Endometrial microvascular endothelial cells (primary cell): ENCODE results near the gene TAAR9. TPM values are rescaled to one million over a fixed set of nuclear protein-coding genes. Genes with fewer than 3 reads are reported as not detected.

ENCODE experiments used
- in situ Hi-C: cut with HindIII; loops from 2 replicates; pipeline ENCODE4 v1.10.0; 2017; ENCODE audit warnings: low sequenced_read_pairs, low pct_unique_long_range_greater_than_20kb; ENCODE audit errors: inconsistent ontology term
- total RNA-seq: library from RNA; depleted of rRNA; stranded (reverse); fragments of >200 nt; gene quantifications from one replicate; pipeline ENCODE4 v1.2.3, GENCODE V29; 2015; ENCODE audit errors: inconsistent ontology term

TAAR9 gene, protein sequence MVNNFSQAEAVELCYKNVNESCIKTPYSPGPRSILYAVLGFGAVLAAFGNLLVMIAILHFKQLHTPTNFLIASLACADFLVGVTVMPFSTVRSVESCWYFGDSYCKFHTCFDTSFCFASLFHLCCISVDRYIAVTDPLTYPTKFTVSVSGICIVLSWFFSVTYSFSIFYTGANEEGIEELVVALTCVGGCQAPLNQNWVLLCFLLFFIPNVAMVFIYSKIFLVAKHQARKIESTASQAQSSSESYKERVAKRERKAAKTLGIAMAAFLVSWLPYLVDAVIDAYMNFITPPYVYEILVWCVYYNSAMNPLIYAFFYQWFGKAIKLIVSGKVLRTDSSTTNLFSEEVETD
- not detected for total RNA-seq

DNA sequence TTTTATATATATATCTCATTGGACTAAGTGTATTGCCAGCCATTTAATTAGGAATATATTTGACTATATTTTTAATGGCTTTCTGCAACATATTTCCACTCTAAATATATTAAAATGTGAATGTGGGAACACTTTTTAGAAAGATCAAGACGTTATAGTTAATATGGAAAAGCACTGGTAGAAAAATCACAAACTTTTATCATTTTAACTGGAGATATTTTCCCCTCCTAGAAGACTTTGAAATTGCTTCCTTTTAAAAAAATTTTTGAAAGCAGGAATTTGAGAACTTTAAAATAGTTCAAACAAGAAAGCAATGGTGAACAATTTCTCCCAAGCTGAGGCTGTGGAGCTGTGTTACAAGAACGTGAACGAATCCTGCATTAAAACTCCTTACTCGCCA lies at the start of gene TAAR9:
Gene TAAR9 (plus strand): TSS at position 301 of the 400 bp plus-strand sequence. CDS start 13 bp downstream, at position 314.
- in situ Hi-C loops, result no loop called here

DNA sequence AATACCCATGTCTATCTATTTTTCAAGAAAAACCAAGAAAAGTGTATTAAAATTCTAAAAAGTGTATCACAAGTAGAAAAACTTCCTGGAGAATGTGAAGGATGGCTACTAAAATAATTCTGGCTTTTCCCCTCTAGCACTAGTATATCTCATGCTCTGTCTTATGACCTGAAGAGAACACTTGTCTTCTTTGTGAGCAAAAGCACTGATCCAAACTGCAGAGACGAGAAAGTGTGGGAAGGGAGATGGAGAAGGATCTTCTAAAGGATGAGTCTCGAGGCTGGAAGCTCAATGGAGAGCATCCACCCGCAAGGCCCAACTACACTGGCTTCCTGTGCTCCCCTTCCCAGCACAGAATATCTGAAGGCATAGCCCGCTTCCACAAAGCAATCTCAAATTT lies 48.7 kb upstream of the TAAR9 start:
- in situ Hi-C loops, result loop anchor here (25.0 kb wide), 1 partner anchor 202 kb away; no protein-coding TSS in a partner anchor

DNA sequence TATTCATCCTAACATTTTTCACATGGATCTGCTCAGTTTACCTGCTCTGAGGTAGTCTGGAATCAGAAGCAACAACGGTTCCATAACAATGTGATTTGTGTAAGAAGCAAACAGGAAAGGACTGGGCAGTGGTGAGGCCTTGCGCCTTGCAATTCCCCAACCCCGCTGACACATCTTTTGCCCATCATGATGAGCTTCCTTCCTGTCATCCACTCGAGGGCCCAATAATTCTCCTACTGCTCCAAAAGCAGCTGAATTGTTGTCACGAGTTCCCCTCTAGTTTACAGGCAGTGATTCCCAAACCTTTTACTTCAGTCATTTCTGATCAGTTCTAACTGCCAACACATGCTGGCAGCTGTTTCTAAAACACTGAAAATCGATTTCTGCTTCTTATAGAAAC lies 48.1 kb upstream of the TAAR9 start:
- in situ Hi-C loops, result loop anchor here (25.0 kb wide), 1 partner anchor 203 kb away; no protein-coding TSS in a partner anchor

DNA sequence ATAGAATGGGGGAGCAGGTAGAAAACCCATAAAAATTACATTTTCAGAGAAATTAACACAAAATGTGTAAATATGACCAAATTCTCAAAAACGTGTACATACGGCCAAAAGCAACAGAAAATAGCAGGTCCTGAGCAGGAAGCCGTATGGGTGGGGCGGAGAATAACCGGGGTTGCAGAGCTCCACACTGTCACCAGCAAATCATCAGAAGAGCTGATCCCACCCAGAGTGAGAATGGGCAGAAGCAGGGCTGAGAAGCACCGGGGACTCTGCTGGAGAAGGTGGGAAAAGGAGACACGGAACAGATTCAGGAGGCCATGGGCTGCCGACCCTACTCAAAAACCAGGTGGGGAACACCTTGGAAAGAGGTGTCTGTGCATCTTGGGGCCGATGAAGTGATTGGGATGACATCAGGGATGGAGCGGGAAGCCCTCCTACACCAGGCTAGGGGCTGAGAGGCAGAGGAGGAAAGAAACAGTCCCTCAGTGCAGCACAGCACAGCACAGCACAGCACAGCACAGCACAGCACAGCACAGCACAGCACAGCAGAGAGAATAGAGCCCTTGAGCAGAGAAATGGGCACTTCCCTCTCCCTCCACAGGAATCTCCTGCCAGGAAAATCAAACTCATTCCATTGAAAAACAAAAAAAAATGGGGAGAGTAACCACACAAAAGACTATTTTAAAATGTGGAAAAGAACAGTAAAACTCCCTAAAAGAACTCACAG lies 47.4 kb upstream of the TAAR9 start:
- in situ Hi-C loops, result loop anchor here (25.0 kb wide), 1 partner anchor 203 kb away; no protein-coding TSS in a partner anchor

DNA sequence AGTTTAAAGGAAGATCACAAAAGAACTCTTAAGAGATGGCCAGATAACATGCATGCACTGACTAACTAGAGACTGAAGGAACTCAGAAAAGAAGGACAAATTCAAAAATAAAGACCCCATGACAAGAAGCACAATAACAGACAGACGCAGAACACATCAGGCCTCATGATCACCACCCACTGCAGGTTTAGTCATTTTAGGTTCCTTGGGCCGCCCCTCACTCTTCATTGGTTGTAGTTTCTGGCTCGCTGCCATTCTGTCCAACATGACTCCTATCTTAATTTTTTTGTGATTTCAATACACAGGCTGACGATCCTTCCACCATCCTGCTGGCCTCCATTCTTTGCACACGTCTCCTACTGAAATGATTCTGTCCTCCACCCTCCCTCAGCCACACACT lies 46.8 kb upstream of the TAAR9 start:
- in situ Hi-C loops, result loop anchor here (25.0 kb wide), 1 partner anchor 204 kb away; no protein-coding TSS in a partner anchor

DNA sequence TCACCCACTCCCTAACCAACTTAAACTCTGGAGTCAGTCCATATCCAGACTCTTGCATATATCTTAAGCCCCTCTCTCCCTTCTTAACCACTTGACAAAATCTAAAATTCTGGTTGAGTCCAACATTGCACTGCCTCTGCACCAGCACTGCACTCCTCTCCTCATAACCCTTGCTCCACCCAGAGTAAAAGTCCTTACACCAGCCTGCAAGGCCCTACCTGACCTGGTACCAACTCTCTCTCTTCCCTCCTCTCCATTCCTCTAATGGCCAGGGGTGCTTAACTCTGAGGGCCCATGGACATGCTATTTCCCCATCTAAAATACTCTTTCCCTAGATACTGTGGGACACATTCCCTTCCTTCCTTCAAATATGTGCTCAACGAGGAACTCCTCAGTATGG lies 46.2 kb upstream of the TAAR9 start:
- in situ Hi-C loops, result loop anchor here (25.0 kb wide), 1 partner anchor 205 kb away; no protein-coding TSS in a partner anchor

DNA sequence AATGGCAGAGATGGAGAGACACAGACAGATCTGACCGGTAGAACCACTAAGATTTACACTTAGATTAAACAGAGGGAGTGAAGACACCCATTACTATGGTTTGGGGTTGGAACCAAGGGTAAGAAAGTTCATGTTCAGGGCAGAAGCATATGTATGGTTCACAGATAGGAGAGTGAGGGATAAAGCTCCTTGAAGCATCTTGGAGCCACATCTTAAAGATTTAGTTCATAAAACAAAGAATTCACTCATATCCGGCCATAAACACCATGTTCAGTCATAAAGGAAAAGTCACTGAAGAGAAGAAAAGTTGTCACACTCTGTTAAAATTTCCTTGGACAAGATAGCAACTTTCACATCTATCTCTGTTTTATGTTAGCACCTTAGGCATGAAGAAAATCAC lies 43.1 kb upstream of the TAAR9 start:
- in situ Hi-C loops, result loop anchor here (25.0 kb wide), 1 partner anchor 208 kb away; no protein-coding TSS in a partner anchor

DNA sequence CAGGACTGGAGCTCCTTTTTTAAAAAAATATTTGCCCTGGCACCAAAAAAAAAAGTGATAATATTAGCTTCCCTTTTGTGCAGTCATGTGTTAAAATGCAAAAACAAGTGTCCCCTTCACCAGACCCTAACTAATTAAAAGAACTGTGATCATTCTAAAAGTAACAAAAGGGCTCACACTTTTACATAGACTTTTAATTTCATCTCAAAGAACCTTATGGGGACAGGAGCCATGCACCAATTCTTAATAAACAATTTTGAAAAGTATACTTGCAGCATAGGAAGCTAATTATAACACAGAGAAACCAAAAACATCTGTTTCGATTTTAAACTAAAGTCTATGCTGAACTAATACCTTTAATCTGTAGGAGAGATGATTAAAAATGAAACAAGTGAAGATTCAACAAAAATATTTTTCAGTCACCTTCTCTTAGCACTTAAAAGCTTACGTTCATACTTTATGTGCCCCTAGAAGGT lies 42.4 kb upstream of the TAAR9 start:
- in situ Hi-C loops, result loop anchor here (25.0 kb wide), 1 partner anchor 208 kb away; no protein-coding TSS in a partner anchor

DNA sequence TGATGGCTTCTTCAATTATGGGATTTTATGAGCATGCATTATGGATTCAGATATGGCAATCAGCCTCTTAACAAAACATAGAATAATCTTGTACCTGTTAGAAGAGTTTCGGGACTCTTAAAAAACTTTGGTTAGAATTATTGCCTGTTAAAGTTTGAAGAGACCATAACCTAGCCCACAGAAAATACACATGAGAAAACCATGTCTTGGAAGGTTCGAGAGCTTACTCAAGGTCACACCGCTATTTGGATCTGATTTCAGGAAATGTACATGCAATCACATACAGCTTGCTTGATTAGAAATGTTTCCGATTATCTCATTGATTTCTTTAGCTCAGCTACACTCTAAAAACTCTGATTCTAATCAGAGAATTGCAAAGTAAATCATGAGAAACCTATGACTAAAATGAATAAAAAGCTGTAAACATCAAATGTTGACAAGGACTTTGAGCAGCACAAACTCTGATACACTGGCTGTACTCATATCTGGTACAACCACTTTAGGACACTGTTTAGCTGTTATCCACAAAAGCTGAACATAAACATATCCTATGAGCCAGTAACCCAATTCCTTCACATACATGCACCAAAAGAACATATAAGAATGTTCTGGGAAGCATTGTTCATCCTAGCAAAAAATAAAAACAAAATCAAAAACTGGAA lies 41.4 kb upstream of the TAAR9 start:
- in situ Hi-C loops, result loop anchor here (25.0 kb wide), 1 partner anchor 209 kb away; no protein-coding TSS in a partner anchor

DNA sequence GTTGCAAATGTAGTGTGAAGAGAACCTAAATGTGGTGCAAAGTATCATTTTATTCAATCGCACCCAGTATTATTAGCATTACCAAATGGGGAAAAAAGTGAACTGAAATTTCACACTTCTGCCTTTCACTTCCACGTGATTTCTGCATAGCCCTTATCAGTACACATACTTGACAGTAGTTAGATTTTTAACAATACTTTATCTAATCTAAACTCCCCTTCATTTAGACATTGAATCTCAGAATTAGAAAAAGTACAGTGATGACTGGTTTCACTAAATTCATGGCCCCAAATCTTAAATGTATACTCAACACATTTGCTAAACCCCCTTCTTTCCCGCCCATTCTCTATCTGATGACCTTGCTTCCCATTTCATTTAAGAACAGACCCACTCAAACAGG lies 39.4 kb upstream of the TAAR9 start:
- in situ Hi-C loops, result loop anchor here (25.0 kb wide), 1 partner anchor 211 kb away; no protein-coding TSS in a partner anchor

DNA sequence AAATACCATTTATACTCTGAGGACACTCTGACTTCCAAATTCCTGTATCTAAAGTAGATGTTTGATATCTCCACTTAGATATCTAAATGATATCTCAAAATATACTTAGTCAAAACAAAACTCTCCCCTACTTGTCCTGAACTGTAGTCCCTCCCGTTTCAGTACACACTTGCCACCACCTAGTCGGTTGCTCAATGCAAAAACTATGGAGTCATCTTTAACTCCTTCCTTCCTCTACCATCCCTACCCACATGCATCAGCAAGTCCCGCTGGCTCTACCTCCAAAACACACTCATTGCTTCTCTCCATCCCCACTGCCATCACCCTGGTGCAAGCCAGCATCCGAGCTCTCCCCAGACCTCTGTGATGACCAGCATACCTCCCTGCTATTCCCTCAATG lies 38.3 kb upstream of the TAAR9 start:
- in situ Hi-C loops, result loop anchor here (25.0 kb wide), 1 partner anchor 212 kb away; no protein-coding TSS in a partner anchor

DNA sequence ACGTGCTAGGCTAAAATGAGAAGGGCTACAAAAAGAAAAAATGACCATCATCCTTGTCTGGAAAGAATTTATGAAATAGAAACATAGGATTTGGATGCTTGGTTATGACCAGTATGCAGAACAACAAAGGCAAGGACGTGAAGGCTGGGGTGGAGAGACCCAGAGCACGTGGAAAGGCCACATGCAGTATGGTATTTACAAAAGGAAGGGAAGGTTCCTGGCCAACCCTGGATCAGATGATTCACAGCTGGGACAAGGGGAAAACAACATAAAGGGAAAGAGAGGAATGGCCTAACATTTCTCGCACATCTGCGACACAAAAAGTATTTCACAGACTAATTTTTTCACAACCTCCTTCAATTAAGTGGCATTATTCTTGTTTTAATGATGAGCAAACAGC lies 33.3 kb upstream of the TAAR9 start:
- in situ Hi-C loops, result no loop called here

DNA sequence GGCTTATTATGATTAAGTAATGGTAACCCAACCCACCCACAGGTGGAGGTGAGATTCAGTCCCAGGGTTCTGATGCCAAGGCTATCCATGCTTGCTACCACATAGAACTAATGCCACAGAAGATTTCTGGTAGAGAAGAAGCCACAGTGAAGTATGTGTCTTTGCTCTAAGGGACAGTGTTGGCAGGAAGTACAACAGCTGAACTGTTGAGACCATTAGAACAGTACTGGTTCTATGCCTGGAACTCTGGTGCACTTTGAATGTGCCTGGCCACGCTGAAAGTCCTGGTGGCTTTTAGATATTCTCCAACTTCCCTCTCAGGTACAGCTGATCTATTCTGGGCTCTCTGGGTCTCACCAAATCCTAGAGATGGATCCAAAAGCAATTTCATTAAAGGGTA lies 32.9 kb upstream of the TAAR9 start:
- in situ Hi-C loops, result no loop called here

DNA sequence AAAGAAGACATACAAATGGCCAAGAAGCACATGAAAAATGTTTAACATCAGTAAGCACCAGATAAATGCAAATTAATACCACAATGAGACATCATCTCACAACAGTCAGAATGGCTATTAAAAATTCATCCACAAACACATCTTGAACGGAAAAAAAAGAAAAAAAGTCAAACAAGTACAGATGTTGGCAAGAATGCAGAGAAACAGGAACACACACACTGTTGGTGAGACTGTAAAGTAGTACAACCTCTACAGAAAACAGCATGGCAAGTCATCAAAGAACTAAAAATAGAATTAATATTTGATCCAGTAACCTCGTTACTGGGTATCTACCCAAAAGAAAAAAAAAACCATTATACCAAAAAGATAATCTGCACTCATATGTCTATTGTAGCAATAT lies 31.6 kb upstream of the TAAR9 start:
- in situ Hi-C loops, result no loop called here

DNA sequence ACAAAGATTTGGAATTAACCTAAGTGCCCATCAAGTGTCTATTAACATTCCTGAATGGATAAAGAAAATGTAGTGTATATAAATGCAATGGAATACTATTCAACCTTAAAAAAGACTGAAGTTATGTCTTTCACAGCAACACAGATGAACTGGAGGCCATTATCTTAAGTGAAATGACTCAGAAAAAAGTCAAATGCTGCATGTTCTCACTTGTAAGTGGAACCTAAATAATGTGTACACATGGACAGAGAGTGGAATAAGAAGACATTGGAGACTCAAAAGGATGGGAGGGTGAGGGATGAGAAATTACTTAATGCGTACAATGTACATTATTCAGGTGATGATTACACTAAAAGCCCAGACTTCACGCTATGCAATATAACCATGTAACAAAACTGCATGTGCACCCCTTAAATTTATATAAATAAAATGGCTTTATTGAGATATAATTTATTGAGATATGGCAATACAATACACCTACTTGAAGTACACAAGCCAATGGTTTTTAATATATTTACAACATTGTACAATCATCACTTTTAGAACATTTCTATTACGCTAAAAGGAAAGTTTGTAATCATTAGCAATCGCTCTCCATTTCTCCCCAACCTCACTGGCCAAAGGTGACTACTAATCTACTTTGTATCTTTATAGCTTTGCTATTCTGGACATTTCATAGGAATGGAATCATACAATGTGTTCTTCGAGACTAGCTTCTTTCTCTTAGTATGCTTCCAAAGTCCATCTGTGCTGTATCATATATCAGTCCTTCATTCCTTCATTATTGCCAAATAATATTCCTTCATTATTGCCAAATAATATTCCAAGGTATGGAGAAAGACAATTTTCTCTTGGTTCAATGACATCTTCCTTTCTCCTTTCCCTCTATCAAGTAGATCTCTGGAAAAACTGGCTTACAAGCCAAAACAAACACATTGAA lies 30.9 kb upstream of the TAAR9 start:
- in situ Hi-C loops, result no loop called here

DNA sequence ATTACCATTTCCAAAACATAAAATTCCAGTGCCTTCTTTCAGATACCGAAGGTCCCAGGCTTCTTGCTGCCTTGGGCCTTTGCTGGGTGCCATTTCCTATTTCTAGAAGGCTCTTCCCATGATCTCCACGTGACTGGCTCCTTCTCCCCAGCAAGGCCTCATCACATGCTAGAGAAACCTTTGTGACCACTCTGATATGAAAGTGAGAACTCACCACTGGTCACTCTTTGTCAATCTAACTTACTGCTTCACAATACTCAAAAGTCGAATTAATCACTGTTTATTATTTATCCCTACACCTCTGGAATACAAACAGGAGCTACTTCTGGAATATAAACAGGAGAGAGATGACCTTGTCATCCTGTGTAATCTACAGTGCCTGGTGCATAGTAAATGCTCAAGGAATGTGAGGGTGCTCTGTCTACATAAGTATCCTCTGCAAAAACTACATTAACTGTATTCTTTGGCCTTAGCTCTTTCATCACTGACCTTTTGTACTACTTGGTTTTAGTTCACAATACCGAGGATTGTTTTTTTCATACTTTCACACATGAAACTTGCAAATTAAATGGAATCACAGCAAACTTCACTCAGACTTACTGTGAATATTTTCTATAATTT lies 26.8 kb upstream of the TAAR9 start:
- in situ Hi-C loops, result no loop called here

DNA sequence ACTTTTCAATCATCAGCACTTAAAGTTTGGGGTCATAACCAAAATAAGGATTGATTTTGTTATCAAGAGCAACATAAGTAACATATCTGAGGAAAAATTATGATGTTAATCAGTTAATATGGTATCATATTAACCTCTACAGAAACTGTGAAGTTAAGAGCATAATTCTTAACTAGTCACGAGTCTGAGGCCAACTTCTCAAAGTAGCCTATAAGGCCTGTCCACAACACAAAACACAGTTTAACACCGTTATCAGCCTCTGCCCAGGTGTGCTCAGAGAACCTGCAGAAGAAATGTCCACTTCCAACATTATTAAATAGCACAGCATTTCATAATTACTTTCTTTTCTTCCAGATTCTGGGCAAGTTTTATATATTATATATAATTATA lies 26.3 kb upstream of the TAAR9 start:
- in situ Hi-C loops, result no loop called here

DNA sequence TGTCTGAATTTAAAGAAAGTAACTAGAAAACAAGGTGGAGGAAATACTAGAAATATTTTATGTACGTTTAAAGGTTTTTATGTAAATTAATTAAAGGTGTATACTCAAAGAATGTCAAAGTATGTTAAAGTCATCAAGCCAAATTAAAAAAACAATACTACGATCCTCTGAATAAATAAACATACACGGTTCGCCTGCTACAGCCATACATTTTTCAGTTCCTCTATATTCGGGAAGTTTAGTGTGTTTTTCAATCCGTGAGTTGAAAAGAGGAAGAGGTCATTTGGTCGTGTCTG lies 25.8 kb upstream of the TAAR9 start:
- in situ Hi-C loops, result no loop called here
